Measurements from ENCODE around the gene EIF3B.
"Not testable (repeated sequence)": the region's sequence is repeated elsewhere in the genome, so short reads cannot be mapped to it uniquely, and the experiment has no call there.

EIF3B gene

DNA sequence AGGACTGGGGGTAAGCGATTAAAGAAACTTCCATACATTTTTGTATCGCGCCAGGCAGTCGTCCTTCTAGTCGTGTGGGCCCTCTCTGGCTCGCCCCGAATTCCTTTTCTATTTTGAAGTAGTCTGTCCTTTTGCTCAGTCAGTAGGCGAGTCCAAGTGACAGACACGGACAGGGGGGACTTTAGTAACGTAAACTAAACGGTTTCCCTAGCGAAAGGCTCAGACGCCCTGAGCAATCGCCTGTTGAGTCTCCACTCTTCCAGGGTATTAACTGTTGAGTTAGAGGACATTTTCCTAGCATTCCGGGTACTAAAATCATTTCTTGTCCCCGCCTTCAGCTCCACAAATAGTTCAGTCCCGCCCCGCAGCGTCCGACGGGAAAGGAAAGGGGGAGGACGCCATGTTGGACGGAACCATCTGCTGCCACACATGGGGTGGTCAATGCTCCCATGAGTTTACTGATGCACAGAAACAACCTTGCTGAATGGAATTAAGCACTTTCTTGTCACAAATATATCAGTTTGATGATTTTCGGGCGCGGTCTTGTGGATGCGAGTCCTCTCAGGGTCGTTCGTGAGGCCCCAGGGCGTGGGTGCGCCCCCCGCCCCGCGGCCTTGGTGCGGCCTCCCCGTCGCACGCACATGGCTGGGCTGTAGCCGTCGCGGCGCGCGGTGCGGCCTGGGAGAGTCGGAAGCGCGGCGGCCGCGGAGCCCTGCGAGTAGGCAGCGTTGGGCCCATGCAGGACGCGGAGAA, at the start of gene EIF3B:
Gene EIF3B, plus strand, starts transcription at position 642 of the 753 bp plus-strand sequence. Its CDS starts 95 bp downstream, at position 737.
- no peaks in the 10 kb centered on the region for H3K9me3 Mint-ChIP-seq
- peaks cover 32% of the 10 kb centered on the region for H3K4me1 Mint-ChIP-seq
- peaks cover 9% of the 10 kb centered on the region for H3K36me3 Mint-ChIP-seq
- peak within 1 kb of the TSS; percentile 100 for H3K27ac Mint-ChIP-seq
- H3K4me3 Mint-ChIP-seq, result peak within 1 kb of the TSS; percentile 95
- H3K27me3 Mint-ChIP-seq, result no peaks in the 10 kb centered on the region

DNA sequence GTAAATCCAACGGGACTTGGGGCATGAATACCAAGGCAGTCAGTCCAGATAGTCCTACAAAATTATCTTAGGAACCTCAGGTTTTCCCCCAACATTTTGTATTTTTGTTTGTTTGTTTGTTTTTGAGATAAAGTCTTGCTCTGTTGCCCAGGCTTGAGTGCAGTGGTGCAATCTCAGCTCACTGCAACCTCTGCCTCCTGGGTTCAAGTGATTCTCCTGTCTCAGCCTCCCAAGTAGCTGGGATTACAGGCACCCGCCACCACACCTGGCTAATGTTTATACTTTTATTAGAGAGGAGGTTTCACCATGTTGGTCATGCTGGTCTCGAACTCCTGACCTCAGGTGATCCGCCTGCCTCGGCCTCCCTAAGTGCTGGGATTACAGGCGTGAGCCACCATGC, 49.4 kb upstream of the EIF3B start:
- H3K27me3 Mint-ChIP-seq, H3K4me1 Mint-ChIP-seq, H3K9me3 Mint-ChIP-seq, H3K36me3 Mint-ChIP-seq, H3K4me3 Mint-ChIP-seq, H3K27ac Mint-ChIP-seq: not testable (repeated sequence)

DNA sequence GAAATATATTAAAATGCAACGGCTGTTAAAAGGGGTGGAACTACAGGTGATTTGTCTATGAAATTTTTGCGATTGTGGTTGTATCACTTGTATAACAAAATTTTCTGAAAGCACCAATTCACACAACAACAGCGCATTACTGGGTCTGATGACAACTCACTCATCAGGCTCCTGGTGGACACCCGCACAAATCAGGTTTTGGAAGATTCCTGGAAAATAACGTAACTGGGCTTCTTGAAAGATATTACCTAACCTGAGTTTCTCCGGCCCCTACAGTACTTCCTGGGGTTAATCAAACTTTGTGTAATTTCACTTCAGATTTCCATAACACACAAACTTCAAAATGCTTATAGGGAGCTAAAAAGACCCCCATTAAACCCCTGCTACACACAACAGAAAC, 47.9 kb upstream of the EIF3B start:
- Mint-ChIP-seq H3K27ac (no peak overlapping the region), H3K27me3 (no peaks in the 10 kb centered on the region), H3K36me3 (no peaks in the 10 kb centered on the region), H3K4me3 (no peak overlapping the region), H3K9me3 (no peaks in the 10 kb centered on the region), H3K4me1 (peaks cover 3% of the 10 kb centered on the region)

DNA sequence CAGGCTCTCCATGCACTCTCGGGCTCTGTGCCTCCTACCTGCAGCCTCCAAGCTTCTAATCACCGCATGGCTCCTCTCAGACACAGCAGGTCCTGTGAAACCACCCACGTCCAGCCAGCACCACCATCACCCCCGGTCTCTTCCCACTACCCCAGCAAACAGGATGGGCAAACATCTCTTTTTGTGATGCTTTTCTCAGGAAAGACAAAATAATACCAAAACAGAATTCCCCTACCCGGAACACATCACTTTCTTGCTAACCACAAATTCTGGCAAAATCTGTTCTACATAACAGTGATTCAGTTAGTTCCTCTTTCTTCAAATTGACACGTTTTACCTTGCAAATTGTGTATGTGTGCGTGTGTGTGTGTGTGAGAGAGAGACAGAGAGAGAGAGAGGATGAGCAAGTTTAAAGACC, 46.9 kb upstream of the EIF3B start:
- H3K27ac Mint-ChIP-seq, result no peak overlapping the region
- H3K4me3 Mint-ChIP-seq, result no peak overlapping the region
- no peaks in the 10 kb centered on the region for H3K27me3 Mint-ChIP-seq
- H3K36me3 Mint-ChIP-seq, result peaks cover 1% of the 10 kb centered on the region
- H3K9me3 Mint-ChIP-seq, result no peaks in the 10 kb centered on the region
- peaks cover 9% of the 10 kb centered on the region for H3K4me1 Mint-ChIP-seq

DNA sequence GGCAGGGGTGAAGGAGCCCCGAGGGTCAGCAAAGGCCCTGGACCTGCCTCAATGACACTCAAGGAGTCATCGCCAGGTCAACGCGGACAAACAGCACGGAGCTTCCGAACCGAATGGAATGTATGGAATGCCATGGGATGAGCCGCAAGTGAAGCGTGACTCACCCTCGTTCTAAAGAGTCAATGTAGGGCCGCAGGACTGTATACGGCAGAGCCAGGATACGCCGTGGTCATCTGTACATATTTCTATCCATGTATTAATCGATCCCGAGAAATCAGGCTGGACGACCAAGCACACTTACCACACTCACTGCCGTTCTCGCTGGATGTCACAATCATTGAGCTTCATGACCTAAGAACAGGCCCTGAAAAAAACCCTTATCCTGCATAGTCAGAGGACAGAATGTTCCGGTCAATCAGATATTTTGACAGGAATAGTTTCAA, 44.7 kb upstream of the EIF3B start:
- Mint-ChIP-seq H3K27me3 (no peaks in the 10 kb centered on the region), H3K27ac (no peak overlapping the region), H3K4me3 (no peak overlapping the region), H3K9me3 (no peaks in the 10 kb centered on the region), H3K36me3 (peaks cover 1% of the 10 kb centered on the region), H3K4me1 (peaks cover 16% of the 10 kb centered on the region)

DNA sequence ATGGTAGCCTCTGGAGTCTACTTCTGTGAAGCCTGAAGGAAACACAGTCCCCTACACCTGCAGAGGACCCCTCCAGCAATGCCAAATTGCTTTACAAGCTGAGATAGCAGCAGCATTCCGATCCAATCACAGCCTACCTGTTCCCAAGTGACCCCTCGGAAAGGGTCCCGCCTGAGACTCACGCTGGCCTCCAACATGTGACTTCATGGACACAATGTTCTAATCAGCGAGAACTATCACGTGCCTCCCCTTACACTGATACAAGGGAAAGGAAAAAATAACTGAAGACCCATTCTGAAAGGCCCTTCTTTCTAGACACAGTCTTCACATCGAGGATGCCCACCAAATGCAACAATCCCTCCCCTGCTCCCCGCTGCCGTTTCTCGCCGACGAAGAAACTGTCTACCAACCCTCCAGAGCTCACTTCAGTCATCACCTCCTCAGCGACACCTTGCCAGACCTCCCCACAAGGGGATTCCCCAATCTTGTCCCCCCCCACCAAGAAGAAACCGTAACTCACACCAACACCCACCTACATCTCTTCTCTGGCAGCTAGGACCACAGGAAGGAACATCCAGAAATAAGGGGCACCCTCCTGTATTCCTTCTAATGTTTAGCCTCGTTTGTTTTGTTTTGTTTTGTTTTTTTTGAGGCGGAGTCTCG, 42.2 kb upstream of the EIF3B start:
- no peaks in the 10 kb centered on the region for H3K9me3 Mint-ChIP-seq
- no peaks in the 10 kb centered on the region for H3K27me3 Mint-ChIP-seq
- H3K36me3 Mint-ChIP-seq, result peaks cover 1% of the 10 kb centered on the region
- H3K4me3 Mint-ChIP-seq, result peak overlapping the region; percentile 64
- H3K27ac Mint-ChIP-seq, result peak overlapping the region; percentile 30
- peaks cover 16% of the 10 kb centered on the region for H3K4me1 Mint-ChIP-seq

DNA sequence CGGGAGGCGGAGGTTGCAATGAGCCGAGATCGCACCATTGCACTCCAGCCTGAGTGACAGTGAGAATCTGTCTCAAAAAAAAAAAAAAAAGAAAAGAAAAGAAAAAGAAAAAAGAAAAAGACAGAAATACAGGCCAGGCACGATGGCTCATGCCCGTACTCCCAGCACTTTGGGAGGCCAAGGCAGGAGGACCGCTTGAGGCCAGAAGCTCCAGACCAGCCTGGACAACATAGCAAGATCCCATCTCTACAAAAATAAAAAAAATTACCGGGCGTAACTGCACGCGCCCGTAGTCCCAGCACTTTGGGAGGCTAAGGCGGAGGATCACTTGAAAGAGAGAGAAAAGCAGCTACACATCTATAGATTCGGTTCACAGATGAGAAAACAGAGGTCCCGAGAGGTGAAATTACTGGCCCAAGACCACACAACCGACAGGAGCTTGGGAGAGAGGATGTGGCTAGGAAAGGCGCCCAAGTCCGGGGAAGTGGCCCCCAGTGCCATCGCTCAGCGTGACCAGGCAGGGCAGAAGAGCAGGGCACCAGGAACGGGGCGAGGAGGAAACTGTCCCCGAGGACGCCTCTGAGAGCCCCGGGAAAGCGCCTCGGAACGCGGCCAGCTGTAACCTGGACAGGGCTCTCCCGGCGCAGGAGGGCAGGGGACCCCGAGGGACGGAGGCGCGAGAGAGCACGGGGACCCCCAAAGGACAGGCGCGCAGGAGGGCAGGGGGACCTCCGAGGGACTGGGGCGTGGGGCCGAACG, 41.0 kb upstream of the EIF3B start:
- no peaks in the 10 kb centered on the region for H3K27me3 Mint-ChIP-seq
- peaks cover 1% of the 10 kb centered on the region for H3K36me3 Mint-ChIP-seq
- peak overlapping the region; percentile 90 for H3K4me3 Mint-ChIP-seq
- no peaks in the 10 kb centered on the region for H3K9me3 Mint-ChIP-seq
- H3K4me1 Mint-ChIP-seq, result peaks cover 13% of the 10 kb centered on the region
- peak overlapping the region; percentile 77 for H3K27ac Mint-ChIP-seq

DNA sequence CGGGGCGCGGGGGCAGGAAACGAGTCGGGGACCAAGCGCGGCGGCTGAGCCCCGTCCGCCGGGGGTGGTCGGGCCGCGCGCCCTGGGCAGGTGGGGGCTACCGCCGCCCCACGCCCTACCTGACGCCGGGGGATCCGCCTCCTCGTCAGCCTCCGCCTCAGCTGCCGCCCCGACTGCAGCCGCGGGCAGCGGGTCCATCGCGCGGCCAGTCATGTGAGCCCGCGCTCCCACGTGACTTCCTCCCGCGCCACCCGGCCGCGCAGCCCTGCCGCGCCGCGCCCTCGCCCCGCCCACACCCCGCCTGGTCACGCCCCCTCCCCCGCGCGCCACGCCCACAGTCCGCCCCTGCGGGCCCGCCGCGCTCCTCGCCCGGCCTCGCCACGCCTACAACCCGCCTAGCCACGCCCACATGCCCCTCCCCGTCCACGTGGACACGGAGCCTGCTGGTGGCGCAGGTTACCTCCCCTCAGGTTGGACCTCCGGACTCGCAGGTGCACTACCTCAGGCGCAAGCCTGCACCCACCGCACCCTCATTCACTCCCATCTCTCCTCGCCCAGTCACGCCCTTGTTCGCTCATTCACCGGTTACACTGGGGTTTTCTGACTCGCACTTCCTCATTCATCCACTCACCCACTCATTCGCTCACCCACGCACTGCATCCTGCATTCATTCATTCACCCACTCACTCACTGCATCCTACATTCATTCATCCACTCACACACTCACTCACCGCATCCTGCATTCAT, 40.2 kb upstream of the EIF3B start, which contains the start of gene SNX8:
Gene SNX8, minus strand, starts transcription at position 233 of the 747 bp plus-strand sequence. Its CDS starts 20 bp downstream, at position 213.
- peaks cover 13% of the 10 kb centered on the region for H3K4me1 Mint-ChIP-seq
- H3K27me3 Mint-ChIP-seq, result no peaks in the 10 kb centered on the region
- peak within 1 kb of the TSS; percentile 90 for H3K4me3 Mint-ChIP-seq
- no peaks in the 10 kb centered on the region for H3K9me3 Mint-ChIP-seq
- peak within 1 kb of the TSS; percentile 77 for H3K27ac Mint-ChIP-seq
- peaks cover 1% of the 10 kb centered on the region for H3K36me3 Mint-ChIP-seq

DNA sequence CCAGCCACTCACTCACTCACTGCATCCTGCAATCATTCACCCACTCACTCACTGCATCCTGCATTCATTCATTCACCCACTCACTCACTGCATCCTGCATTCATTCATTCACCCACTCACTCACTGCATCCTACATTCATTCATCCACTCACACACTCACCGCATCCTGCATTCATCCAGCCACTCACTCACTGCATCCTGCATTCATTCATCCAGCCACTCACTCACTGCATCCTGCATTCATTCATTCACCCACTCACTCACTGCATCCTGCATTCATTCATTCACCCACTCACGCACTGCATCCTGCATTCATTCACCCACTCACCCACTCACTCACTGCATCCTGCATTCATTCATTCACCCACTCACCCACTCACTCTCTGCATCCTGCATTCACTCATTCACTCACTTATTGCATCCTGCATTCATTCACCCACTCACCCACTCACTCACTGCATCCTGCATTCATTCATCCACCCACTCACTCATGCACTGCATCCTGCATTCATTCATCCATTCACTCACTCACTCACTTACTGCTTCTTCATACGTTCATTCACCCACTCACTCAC, 39.6 kb upstream of the EIF3B start:
- not testable (repeated sequence) for H3K9me3 Mint-ChIP-seq, H3K36me3 Mint-ChIP-seq, H3K27ac Mint-ChIP-seq, H3K27me3 Mint-ChIP-seq, H3K4me3 Mint-ChIP-seq
- peaks cover 13% of the 10 kb centered on the region for H3K4me1 Mint-ChIP-seq

DNA sequence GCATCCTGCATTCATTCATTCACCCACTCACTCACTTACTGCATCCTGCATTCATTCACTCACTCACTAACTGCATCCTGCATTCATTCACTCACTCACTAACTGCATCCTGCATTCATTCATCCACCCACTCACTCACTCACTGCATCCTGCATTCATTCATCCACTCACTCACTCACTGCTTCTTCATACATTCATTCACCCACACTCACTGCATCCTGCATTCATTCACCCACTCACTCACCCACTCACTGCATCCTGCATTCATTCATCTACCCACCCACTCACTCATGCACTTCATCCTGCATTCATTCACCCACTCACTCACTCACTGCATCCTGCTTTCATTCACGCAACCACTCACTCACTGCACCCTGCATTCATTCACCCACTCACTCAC, 38.8 kb upstream of the EIF3B start:
- Mint-ChIP-seq H3K9me3 (no peaks in the 10 kb centered on the region), H3K27ac (no peak overlapping the region), H3K27me3 (no peaks in the 10 kb centered on the region), H3K36me3 (peaks cover 1% of the 10 kb centered on the region), H3K4me1 (peaks cover 13% of the 10 kb centered on the region), H3K4me3 (no peak overlapping the region)

DNA sequence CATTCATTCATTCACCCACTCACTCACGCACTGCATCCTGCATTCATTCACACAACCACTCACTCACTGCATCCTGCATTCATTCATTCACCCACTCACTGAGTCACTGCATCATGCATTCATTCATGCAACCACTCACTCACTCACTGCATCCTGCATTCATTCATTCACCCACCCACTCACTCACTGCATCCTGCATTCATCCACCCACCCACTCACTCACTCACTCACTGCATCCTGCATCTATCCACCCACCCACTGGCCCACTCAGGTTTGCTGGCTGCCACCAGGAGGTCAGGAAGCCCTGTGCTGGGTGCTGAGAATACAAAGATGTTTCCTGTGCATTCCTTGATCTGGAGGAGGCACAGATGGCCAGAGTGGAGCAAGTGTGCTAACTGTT, 38.0 kb upstream of the EIF3B start:
- Mint-ChIP-seq H3K27ac (no peak overlapping the region), H3K36me3 (peaks cover 1% of the 10 kb centered on the region), H3K4me3 (no peak overlapping the region), H3K9me3 (no peaks in the 10 kb centered on the region), H3K27me3 (no peaks in the 10 kb centered on the region), H3K4me1 (peaks cover 13% of the 10 kb centered on the region)

DNA sequence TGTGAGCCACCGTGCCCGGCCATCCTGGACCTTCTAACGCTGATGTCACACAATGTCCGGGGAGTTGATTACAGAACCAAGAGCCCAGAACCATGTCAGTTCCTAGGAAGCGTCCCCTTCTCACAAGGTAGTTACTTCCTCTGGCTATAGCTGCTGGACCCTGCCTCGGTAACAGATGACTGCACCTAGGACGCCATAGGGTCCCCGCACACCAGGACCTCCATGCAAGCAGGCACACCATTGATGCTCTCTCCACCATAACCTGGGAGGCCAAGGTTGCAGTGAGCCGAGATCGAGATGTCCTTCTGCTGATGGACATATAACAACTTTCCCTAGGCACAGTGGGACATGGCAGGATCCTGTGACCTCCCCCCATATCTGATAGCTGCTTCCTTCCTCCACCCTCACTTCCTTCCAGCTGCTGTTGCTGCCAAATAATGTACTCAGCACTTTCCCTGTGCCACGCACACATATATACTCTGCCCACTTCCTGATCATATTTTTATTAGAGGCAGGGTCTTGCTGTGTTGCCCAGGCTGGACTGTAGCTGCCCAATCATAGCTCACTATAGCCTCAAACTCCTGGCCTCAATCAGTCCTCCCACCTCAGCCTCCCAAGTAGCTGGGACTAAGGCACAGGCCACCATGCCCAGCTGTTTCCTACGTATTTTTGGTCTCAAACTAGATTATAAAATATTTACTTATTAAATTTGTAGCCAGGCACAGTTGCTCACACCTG, 36.9 kb upstream of the EIF3B start:
- Mint-ChIP-seq H3K27me3 (no peaks in the 10 kb centered on the region), H3K4me1 (peaks cover 6% of the 10 kb centered on the region), H3K36me3 (no peaks in the 10 kb centered on the region), H3K4me3 (no peak overlapping the region), H3K27ac (no peak overlapping the region), H3K9me3 (no peaks in the 10 kb centered on the region)

DNA sequence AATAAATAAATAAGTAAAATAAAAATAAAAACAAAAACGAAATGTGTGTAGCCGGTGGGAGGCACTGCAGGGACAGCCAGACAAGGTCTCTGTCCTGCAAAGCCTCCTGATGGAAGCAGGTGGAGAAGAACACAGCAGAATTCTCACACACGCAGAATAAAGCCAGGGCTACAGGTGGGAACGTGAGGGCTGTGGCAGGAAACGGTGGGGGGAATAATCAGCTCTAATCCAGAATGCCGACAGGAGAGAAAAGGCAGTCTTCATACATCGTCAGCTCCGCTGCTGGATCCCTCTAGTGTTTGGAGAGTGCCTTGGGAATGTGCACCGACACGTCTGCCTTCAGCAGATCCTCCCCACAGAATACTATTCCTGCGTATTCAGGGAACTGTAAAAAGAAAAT, 33.6 kb upstream of the EIF3B start:
- no peaks in the 10 kb centered on the region for H3K27me3 Mint-ChIP-seq
- no peaks in the 10 kb centered on the region for H3K36me3 Mint-ChIP-seq
- no peak overlapping the region for H3K27ac Mint-ChIP-seq
- no peaks in the 10 kb centered on the region for H3K9me3 Mint-ChIP-seq
- no peaks in the 10 kb centered on the region for H3K4me1 Mint-ChIP-seq
- H3K4me3 Mint-ChIP-seq, result no peak overlapping the region

DNA sequence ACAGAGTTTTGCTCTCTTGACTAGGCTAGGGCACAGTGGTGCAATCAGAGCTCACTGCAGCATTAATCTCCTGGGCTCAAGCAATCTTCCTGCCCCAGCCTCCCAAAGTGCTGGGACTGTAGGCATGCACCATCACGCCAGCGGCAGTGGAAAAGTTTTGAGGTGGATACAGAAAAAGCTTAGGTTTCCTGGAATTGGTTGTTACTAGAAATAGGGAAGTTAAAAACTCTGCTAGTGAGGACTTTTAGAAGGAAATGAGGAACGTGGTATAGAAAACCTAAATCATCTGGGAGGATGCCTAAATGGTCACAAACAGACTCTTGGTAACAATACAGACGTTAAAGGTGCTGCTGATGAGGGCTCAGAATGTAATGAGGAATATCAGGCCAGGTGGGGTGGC, 29.5 kb upstream of the EIF3B start:
- Mint-ChIP-seq H3K9me3 (no peaks in the 10 kb centered on the region), H3K4me1 (no peaks in the 10 kb centered on the region), H3K36me3 (no peaks in the 10 kb centered on the region), H3K27ac (no peak overlapping the region), H3K27me3 (no peaks in the 10 kb centered on the region), H3K4me3 (no peak overlapping the region)

Measured in activated naive CD4-positive, alpha-beta T cell treated with anti-CD3 and anti-CD28 coated beads, Interleukin-2, amount 50 U/mL, for 24 hours (primary cell).